Inflammatory macrophage treated with lipopolysaccharide for 1 hour (primary cell): Measurements from ENCODE around the gene COL23A1.
"Not testable (repeated sequence)": the region's sequence is repeated elsewhere in the genome, so short reads cannot be mapped to it uniquely, and the experiment has no call there.

Experiments used
- DNase-seq, 2 donors: peaks; one replicate each; pipeline ENCODE4 v3.0.0-alpha.2; 2020 to 2022

Gene COL23A1

GRCh38 chr5:178314961-178315820 is 275.0 kb downstream of the COL23A1 start:
- no peak for DNase-seq

- no peak for DNase-seq
Measured at GRCh38 chr5:178314061-178314660, 276.0 kb downstream of the COL23A1 start.

GRCh38 chr5:178313316-178313715 is 276.9 kb downstream of the COL23A1 start:
- DNase-seq = no peak

GRCh38 chr5:178312880-178313282 is 277.3 kb downstream of the COL23A1 start:
- DNase-seq = peak; percentile 69 to 74

GRCh38 chr5:178310130-178310865 is 279.9 kb downstream of the COL23A1 start:
- DNase-seq = no peak

GRCh38 chr5:178309271-178310013 is 280.8 kb downstream of the COL23A1 start:
- DNase-seq = no peak

GRCh38 chr5:178308541-178309092 is 281.6 kb downstream of the COL23A1 start:
- DNase-seq = no peak

- DNase-seq = no peak
Measured at GRCh38 chr5:178307267-178308045, 282.7 kb downstream of the COL23A1 start.

- DNase-seq = no peak
Measured at GRCh38 chr5:178306430-178307225, 283.6 kb downstream of the COL23A1 start.

GRCh38 chr5:178305801-178306200 is 284.4 kb downstream of the COL23A1 start:
- no peak for DNase-seq

GRCh38 chr5:178304761-178305645 is 285.2 kb downstream of the COL23A1 start:
- no peak for DNase-seq

- DNase-seq = no peak
Measured at GRCh38 chr5:178304016-178304415, 286.2 kb downstream of the COL23A1 start.

GRCh38 chr5:178302321-178302720 is 287.9 kb downstream of the COL23A1 start:
- not testable (repeated sequence) for DNase-seq

- DNase-seq = no peak
Measured at GRCh38 chr5:178301641-178302040, 288.6 kb downstream of the COL23A1 start.

- no peak for DNase-seq
Measured at GRCh38 chr5:178298283-178298807, 291.8 kb downstream of the COL23A1 start.

- DNase-seq = no peak
Measured at GRCh38 chr5:178297751-178298150, 292.4 kb downstream of the COL23A1 start.

GRCh38 chr5:178296066-178296465 is 294.1 kb downstream of the COL23A1 start:
- no peak for DNase-seq

- DNase-seq = no peak
Measured at GRCh38 chr5:178295589-178295988, 294.6 kb downstream of the COL23A1 start.

GRCh38 chr5:178293815-178294214 is 296.4 kb downstream of the COL23A1 start:
- DNase-seq = no peak

- DNase-seq = no peak
Measured at GRCh38 chr5:178293400-178293799, 296.8 kb downstream of the COL23A1 start.
